AG04449 (cell line): ENCODE measurements around the gene IP6K3.

Source experiments
- CTCF ChIA-PET: fragments of 350-600 bp; formaldehyde crosslinking; extraction: SDS; loops from one replicate; lab custom pipeline; 2021; ENCODE audit warnings: antibody characterized with exemption; lab: Yijun Ruan, JAX
- POLR2A ChIA-PET: fragments of 400-600, 350-600 bp; formaldehyde crosslinking; extraction: SDS; loops from one replicate; lab custom pipeline; 2020; ENCODE audit warnings: antibody characterized with exemption, inconsistent platforms; lab: Yijun Ruan, JAX
- DNase-seq: peaks from one replicate; pipeline ENCODE4 v3.0.0-alpha.2; 2010; ENCODE audit warnings: low read depth, low spot score
- H3K4me3 ChIP-seq: 2 replicates; pipeline ENCODE4 v1.5.1; 2011; ENCODE audit warnings: low read depth, mild to moderate bottlenecking, control low read depth, low read length
- CTCF ChIP-seq: IDR thresholded peaks from one replicate; pipeline ENCODE4 v1.5.1; 2011; ENCODE audit warnings: mild to moderate bottlenecking, moderate library complexity, low read length, control low read depth, inconsistent platforms; ENCODE audit not compliant: insufficient read depth; ENCODE audit errors: missing control alignments

Gene IP6K3

GRCh38 chr6:33693186-33694105 is 53.3 kb downstream of the IP6K3 start:
- CTCF ChIA-PET, result interaction anchor here (0.6 to 12.5 kb wide), 12 partner anchors 9 to 463 kb away, joined by 3 to 161 read pairs (median 5); partner anchors contain the start of genes ITPR3 and UQCC2
- no peak for TF ChIP-seq CTCF
- POLR2A ChIA-PET, result interaction anchor here (0.7 to 2.4 kb wide), 6 partner anchors 10 to 104 kb away, joined by 3 to 12 read pairs (median 4); partner anchors contain the start of genes ITPR3 and UQCC2
- no peak for DNase-seq
- no peak overlapping the region for H3K4me3 ChIP-seq

GRCh38 chr6:33692760-33693158 is 53.9 kb downstream of the IP6K3 start:
- ChIA-PET CTCF (interaction anchor here (0.9 to 12.5 kb wide), 7 partner anchors 10 to 105 kb away, joined by 3 to 161 read pairs (median 6); partner anchors contain the start of genes ITPR3 and UQCC2), POLR2A (interaction anchor here (1.0 kb wide), 2 partner anchors 72 to 103 kb away, joined by 4 read pairs; partner anchors contain the start of gene ITPR3)
- H3K4me3 ChIP-seq, result no peak overlapping the region
- no peak for TF ChIP-seq CTCF
- no peak for DNase-seq

- TF ChIP-seq CTCF, result no peak
- CTCF ChIA-PET, result interaction anchor here (1.3 to 12.5 kb wide), 4 partner anchors 10 to 105 kb away, joined by 4 to 161 read pairs (median 26); partner anchors contain the start of gene UQCC2
- DNase-seq, result no peak
- POLR2A ChIA-PET, result interaction anchor here (1.0 kb wide), 1 partner anchor 102 kb away, joined by 4 read pairs; no protein-coding TSS in a partner anchor
- no peak overlapping the region for H3K4me3 ChIP-seq
Measured at GRCh38 chr6:33692078-33692759, 54.5 kb downstream of the IP6K3 start.

- no peak for TF ChIP-seq CTCF
- ChIA-PET POLR2A (no interaction called here), CTCF (interaction anchor here (1.3 to 12.5 kb wide), 3 partner anchors 11 to 104 kb away, joined by 4 to 161 read pairs (median 41); no protein-coding TSS in a partner anchor)
Measured at GRCh38 chr6:33691456-33692077, 55.1 kb downstream of the IP6K3 start.

GRCh38 chr6:33690766-33691165 is 55.9 kb downstream of the IP6K3 start:
- CTCF ChIA-PET, result interaction anchor here (1.1 to 12.5 kb wide), 4 partner anchors 10 to 103 kb away, joined by 7 to 161 read pairs (median 10); no protein-coding TSS in a partner anchor
- H3K4me3 ChIP-seq, result no peak overlapping the region
- DNase-seq, result no peak
- POLR2A ChIA-PET, result no interaction called here
- no peak for TF ChIP-seq CTCF

More at GRCh38 chr6:33691456-33692077, 55.1 kb downstream of the IP6K3 start:
- no peak for DNase-seq
- no peak overlapping the region for H3K4me3 ChIP-seq
